ENCODE results near the gene RASGRF1. TPM values are rescaled to one million over a fixed set of nuclear protein-coding genes. Genes with fewer than 3 reads are reported as not detected.
A peak's percentile ranks its signal among the peaks of the same experiment; 100 is the strongest.

RASGRF1 gene
- polyA plus RNA-seq, 1 donor from 2014 or later, result 2.4 TPM

DNA sequence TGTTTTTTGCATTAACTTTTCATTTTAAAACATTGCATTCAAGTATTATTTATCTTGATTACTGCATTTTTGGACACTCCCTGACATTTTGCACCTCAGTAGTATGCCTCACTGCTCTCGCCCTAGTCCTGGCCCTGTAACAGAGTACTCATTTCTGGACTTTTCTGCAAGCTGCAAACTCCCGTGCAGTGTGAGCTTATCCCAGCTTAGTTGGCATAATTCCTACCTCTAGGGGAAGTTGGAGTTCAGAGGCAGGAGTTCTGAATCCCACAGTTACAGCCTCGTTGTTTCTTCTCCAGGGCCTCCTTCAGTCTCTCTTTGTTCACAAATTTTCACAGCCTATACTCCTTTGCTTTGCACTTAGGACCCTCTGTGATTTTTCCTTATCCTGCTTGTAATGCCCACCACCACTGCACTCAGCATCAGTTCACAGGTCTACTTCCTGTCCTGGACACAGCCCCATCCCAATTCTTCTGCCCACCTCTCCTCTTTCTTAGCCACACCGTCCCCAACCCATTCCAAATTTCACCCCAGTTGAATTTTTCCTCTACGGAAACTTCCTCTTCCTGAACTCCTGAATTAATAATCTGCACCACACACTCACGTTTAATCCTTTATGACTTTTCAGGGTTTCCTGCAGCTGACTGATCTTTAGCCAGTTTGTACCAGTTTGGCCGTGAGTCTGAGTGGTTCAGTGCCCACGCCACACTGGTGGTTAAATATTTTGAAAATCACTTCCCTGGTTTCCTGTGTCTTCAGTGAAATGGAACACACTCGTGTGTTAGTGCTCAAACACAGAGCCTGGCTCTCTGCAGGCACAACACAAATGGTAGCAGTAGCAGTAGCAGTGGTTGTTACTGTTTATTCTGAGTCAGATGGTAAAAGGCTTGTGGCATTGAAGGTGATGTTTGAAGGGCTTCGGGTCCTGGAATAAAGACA lies 139.4 kb downstream of the RASGRF1 start:
- peaks cover 2% of the 10 kb centered on the region for H3K27me3 Mint-ChIP-seq
- peaks cover 10 to 22% (median 15%) of the 10 kb centered on the region in 3 donors for H3K4me1 Mint-ChIP-seq
- H3K27ac Mint-ChIP-seq, result peak overlapping the region in 1 of 3 donors; percentile 3
- H3K4me3 Mint-ChIP-seq, result peak overlapping the region; percentile 18 to 63 (median 55)
- no peaks in the 10 kb centered on the region for H3K9me3 Mint-ChIP-seq
- H3K36me3 Mint-ChIP-seq, result no peaks in the 10 kb centered on the region

DNA sequence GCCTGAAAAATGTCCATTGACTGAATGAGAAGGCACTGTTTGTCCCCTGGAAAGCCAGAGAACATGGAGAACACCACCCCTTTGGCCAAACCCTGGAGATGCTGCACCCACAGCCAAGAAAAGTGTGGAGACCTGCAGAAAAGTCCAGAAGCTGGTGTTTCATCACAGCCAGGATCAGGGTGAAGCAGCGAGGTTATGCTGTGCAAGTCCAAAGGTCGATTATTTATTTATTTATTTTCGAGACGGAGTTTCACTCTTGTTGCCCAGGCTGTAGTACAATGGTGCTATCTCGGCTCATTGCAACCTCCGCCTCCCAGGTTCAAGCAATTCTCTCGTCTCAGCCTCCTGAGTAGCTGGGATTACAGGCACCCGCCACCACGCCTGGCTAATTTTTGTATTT lies 140.2 kb downstream of the RASGRF1 start:
- H3K27me3 Mint-ChIP-seq, result peaks cover 2% of the 10 kb centered on the region
- peaks cover 10 to 22% (median 15%) of the 10 kb centered on the region in 3 donors for H3K4me1 Mint-ChIP-seq
- H3K27ac Mint-ChIP-seq, result peak overlapping the region in 1 of 3 donors; percentile 2
- H3K9me3 Mint-ChIP-seq, result no peaks in the 10 kb centered on the region
- H3K4me3 Mint-ChIP-seq, result peak overlapping the region in 1 of 4 donors; percentile 18
- H3K36me3 Mint-ChIP-seq, result no peaks in the 10 kb centered on the region

DNA sequence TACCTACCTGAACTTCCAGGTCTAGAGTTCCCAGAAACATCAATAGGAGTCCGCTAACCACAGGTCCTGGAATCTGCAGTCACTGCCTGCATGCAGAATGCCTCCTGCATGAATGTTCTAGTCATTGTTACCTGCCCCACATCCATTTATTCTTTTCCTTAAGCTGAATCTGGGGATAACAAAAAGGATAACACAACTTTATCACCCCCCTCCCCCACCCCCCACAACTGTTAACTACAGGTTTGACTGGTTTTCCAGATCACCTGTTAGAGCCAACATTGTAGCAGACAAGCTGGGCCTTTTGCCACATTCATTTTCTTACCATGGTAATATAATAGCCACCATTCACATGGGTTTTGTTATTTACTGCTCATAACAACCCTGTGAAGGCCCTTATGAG lies 141.1 kb downstream of the RASGRF1 start:
- Mint-ChIP-seq H3K27me3 (peaks cover 2% of the 10 kb centered on the region), H3K36me3 (no peaks in the 10 kb centered on the region), H3K9me3 (no peaks in the 10 kb centered on the region), H3K4me1 (peaks cover 10 to 22% (median 15%) of the 10 kb centered on the region in 3 donors), H3K27ac (peak overlapping the region in 1 of 3 donors; percentile 2), H3K4me3 (no peak overlapping the region)

DNA sequence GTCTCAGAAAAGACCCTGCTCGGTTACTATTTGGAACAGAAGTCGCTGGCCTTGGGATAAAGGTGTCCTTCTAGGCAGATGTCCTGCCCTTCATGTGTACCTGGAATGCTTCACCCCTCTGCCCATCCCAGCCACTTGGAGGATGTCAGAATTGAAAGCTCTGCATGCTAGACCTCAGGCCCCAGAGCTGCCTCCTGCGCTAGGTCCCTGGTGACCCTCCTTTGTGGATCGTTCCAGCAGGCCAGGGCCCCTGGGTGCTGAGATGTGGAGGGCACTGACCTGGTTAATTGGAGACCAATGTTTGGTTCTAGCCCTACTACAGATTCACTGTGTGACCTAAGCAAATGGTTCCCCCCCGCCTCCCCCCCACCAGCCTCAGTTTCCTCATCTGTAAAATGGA lies 143.1 kb downstream of the RASGRF1 start:
- peak overlapping the region in 1 of 3 donors; percentile 52 for H3K27ac Mint-ChIP-seq
- H3K36me3 Mint-ChIP-seq, result no peaks in the 10 kb centered on the region
- peaks cover 19 to 28% (median 20%) of the 10 kb centered on the region in 3 donors for H3K4me1 Mint-ChIP-seq
- peak overlapping the region in 2 of 4 donors; percentile 25 to 80 for H3K4me3 Mint-ChIP-seq
- no peaks in the 10 kb centered on the region for H3K9me3 Mint-ChIP-seq
- peaks cover 2% of the 10 kb centered on the region for H3K27me3 Mint-ChIP-seq

DNA sequence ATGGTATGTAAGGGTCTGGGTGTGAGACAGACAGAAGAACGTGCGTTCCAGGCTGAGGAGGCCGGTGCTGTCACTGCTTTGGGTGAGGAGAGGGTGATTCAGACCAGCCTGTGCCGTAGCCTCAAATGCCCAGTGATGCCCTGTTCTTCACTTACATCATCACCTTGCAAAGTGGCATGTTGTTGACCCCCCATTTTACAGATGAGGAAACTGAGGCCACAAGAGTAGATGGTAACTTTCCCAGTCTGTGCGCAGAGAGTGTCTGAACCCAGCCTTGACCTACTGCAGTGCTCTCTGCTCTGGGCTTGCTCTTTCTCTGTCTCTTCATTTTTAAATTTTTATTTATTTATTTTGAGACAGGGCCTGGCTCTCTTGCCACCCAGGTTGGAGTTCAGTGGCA lies 144.1 kb downstream of the RASGRF1 start:
- no peaks in the 10 kb centered on the region for H3K9me3 Mint-ChIP-seq
- H3K36me3 Mint-ChIP-seq, result no peaks in the 10 kb centered on the region
- no peaks in the 10 kb centered on the region for H3K27me3 Mint-ChIP-seq
- peaks cover 18 to 25% (median 19%) of the 10 kb centered on the region in 3 donors for H3K4me1 Mint-ChIP-seq
- peak overlapping the region in 2 of 4 donors; percentile 77 to 80 for H3K4me3 Mint-ChIP-seq
- H3K27ac Mint-ChIP-seq, result peak overlapping the region in 2 of 3 donors; percentile 16 to 66

DNA sequence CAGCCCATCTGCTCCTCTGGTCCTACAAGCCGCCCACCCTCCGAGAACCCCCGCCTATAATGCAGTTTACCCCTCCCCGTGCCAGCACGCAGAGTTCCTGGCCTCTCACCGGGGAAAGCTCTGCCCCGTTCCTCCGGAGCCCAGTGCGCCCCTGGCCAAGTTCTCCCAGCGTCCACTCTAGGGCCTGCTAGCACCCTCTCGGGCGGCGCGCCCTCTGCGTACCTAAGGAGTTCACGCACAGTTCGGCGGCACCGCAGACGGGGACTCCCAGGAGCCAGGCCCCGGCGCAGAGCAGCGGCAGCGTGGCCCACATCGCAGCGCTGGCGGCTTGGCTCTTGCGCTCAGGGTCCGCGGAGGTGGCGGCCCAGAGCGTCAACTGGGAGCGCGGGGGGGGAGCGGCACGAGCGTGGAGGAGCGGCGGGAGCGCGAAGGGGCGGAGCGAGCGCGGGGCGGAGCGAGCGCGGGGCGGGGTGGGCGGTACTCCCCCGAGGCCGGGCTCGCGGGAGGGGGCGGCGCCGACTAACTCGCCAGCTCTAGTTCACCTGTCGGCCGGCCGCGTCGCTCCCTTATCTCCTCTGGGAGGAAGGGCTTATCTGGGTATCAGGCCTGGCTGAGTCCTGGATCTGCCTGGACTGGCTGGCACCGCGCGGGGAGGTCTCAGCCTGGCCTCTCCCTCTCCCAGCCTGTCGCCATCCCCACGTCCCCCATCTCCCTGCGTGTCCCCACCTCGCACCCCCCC lies 145.7 kb downstream of the RASGRF1 start, which contains the start of gene CTSH:
TSS of gene CTSH (minus strand) at position 378 of the 739 bp plus-strand sequence. CDS start at position 313, 65 bp downstream.
- Mint-ChIP-seq H3K9me3 (no peaks in the 10 kb centered on the region), H3K27me3 (no peaks in the 10 kb centered on the region), H3K4me3 (peak within 1 kb of the TSS; percentile 94 to 96 (median 96)), H3K4me1 (peaks cover 12 to 20% (median 18%) of the 10 kb centered on the region in 3 donors), H3K36me3 (peaks cover 1% of the 10 kb centered on the region), H3K27ac (peak within 1 kb of the TSS; percentile 93 to 98 (median 96))

DNA sequence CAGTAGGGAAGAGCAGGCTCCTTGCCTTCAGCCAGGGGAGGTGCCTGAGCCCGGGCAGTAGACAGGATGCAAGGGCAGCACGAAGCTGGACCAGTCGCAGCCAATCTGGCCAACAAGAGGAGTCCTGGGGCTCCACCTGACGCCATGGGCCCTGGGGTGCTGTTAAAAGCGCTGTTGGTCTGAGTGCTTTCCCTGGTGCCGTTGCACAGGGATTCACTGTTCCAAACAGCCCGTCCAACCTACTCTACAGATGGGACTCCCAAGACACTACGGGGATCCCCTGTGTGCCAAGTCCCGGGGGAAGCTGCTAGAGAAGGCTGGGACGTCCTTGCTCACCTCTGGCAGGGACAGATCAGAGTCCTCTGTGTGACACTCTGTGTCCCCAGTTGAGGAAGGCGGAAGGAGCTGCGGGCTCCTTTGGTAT lies 146.4 kb downstream of the RASGRF1 start:
- Mint-ChIP-seq H3K27ac (peak overlapping the region; percentile 93 to 98 (median 96)), H3K4me1 (peaks cover 14 to 20% (median 19%) of the 10 kb centered on the region in 3 donors)

DNA sequence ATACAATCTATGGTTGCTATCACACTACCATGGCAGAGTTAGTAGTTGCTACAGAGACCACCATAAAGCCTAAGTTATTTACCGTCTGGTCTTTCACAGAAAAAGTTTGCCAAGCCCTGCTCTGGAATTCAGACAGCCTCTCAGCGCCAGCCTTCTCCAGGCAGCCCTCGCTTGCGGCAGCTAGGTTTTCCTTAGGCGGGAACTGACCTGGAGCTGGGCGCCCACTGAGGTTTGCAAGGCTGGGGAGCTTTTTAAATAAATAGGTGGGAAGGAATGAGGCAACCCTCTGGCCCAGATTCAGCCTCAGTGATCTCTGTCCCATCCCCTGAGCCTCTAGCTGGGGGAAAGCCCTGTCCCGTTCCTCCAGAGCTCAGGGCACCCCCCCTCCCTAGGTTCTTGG lies 146.9 kb downstream of the RASGRF1 start:
- Mint-ChIP-seq H3K36me3 (peaks cover 3% of the 10 kb centered on the region), H3K27me3 (no peaks in the 10 kb centered on the region)

More for the DNA sequence above, 146.4 kb downstream of the RASGRF1 start:
- Mint-ChIP-seq H3K27me3 (no peaks in the 10 kb centered on the region), H3K36me3 (peaks cover 2% of the 10 kb centered on the region), H3K4me3 (peak overlapping the region; percentile 94 to 96 (median 96)), H3K9me3 (no peaks in the 10 kb centered on the region)

DNA sequence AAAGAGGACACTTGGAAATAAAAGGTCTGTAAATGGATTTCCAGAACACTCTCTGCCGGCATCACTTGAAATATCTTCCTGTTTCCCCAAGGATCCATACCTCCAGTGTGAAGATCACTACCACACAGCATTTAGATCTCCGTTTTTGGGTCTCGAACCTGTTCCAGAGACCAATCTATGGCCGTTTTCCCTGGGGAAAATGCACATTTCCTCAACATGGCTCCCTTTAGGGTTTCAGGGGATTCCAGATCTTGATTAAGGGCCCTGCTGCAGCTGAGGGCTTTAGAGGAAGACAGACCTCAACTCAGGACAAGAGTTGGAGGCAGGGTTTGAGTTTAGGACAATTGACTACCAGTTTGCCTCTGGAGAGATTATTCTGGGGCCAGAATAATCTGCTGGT lies 147.8 kb downstream of the RASGRF1 start:
- Mint-ChIP-seq H3K4me1 (peaks cover 25 to 29% (median 26%) of the 10 kb centered on the region in 3 donors), H3K27me3 (no peaks in the 10 kb centered on the region), H3K9me3 (peaks cover 0 to 2% (median 0%) of the 10 kb centered on the region in 3 donors), H3K4me3 (peak overlapping the region; percentile 94 to 96 (median 96)), H3K27ac (peak overlapping the region; percentile 93 to 98 (median 96)), H3K36me3 (peaks cover 8% of the 10 kb centered on the region)

More for the DNA sequence above, 146.9 kb downstream of the RASGRF1 start:
- H3K9me3 Mint-ChIP-seq, result no peaks in the 10 kb centered on the region
- H3K4me3 Mint-ChIP-seq, result peak overlapping the region; percentile 94 to 96 (median 96)
- H3K4me1 Mint-ChIP-seq, result peaks cover 19 to 24% (median 20%) of the 10 kb centered on the region in 3 donors
- peak overlapping the region; percentile 93 to 98 (median 96) for H3K27ac Mint-ChIP-seq

DNA sequence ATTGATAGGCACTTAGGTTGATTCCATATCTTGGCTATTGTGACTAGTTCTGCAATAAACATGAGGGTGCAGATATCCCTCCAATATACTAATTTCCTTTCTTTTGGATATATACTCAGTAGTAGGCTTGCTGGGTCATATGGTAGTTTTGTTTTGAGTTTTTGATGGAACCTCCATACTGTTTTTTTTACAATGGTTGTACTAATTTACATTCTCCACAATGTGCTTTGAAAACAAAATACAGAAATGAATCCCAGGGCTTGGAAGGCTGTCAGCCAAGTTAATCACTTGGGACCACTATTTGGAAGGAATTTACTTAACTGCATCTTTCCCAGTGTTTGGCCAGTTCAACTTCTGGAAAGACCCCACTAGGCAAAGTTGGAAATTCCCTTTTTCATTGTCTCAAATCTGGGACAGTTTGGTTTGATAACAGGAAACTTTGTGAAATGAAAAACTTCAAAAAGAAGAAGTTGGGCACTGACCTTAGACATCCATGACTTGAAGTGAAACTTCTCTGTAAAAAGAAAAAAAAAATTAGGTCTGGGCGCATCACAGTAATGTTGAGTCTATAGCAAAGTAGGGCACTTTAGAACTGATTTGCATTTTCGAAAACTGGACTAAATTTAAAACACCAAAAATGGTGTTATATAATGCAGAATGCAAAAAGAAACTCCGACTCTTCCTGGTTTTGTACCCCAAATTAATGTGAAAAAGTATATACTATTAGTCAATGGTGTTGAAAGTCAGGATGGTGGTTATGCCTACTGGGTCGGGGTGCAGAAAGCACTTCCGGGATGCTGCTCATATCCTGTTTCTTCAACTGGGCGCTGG lies 151.7 kb downstream of the RASGRF1 start:
- H3K27me3 Mint-ChIP-seq, result no peaks in the 10 kb centered on the region
- peaks cover 15% of the 10 kb centered on the region for H3K36me3 Mint-ChIP-seq
- H3K4me3 Mint-ChIP-seq, result peak overlapping the region; percentile 71 to 92 (median 90)
- H3K9me3 Mint-ChIP-seq, result peaks cover 0 to 2% (median 0%) of the 10 kb centered on the region in 3 donors
- H3K4me1 Mint-ChIP-seq, result peaks cover 35 to 48% (median 42%) of the 10 kb centered on the region in 3 donors
- H3K27ac Mint-ChIP-seq, result peak overlapping the region; percentile 94 to 97 (median 96)

DNA sequence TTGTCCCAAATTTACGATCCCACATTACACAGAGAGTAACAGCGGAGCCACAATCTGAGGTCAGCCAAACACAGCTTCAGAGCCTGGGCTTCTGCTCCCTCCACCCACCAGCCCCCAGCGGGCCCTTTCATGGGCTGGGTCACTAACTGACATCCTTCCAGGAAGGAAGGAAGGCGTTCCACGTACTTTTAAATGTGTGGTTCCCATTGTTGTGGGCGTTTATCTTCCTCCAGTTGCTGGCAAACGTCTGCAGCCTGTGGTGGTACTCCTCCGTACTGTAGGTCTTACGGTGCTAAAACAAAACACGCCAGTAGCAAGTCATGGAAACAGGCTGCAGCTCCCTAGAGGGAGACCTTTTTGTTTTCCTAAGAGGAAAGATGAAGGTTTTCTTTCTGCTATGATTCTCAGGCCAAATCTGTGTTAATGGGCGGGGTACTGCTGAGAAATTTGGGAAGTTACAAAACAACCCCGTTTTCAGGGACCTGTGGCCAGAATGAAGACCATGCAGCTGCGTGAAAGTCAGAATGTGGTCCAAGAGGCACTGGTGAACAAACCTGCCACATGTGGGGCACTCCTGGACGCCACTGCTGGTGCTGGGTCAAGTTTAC lies 153.3 kb downstream of the RASGRF1 start:
- peaks cover 15% of the 10 kb centered on the region for H3K36me3 Mint-ChIP-seq
- peak overlapping the region; percentile 12 to 89 (median 44) for H3K4me3 Mint-ChIP-seq
- no peaks in the 10 kb centered on the region for H3K27me3 Mint-ChIP-seq
- H3K9me3 Mint-ChIP-seq, result peaks cover 0 to 2% (median 0%) of the 10 kb centered on the region in 3 donors
- peaks cover 23 to 39% (median 33%) of the 10 kb centered on the region in 3 donors for H3K4me1 Mint-ChIP-seq
- peak overlapping the region; percentile 47 to 97 (median 96) for H3K27ac Mint-ChIP-seq

DNA sequence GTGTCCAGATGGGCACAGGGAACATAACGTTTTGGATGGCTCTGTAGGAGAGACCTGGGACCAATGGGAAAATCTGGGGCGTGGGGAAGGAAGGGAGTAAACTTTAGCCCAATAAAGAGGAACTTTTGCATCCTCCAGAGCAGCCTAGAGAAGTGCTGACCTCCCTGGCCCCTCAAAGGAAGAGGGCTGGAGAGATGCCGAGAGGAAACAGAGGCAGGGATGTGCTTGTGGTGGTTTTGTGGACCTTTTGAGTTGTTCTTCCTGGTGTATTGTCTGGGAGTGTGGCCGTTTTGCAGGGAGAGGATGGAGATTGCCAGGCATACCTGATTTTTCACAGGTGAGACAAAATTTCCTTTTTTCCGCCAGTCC lies 155.9 kb downstream of the RASGRF1 start:
- H3K9me3 Mint-ChIP-seq, result peaks cover 0 to 2% (median 0%) of the 10 kb centered on the region in 3 donors
- peaks cover 23 to 30% (median 23%) of the 10 kb centered on the region in 3 donors for H3K4me1 Mint-ChIP-seq
- H3K4me3 Mint-ChIP-seq, result peak overlapping the region in 2 of 4 donors; percentile 39 to 46
- H3K27ac Mint-ChIP-seq, result peak overlapping the region in 1 of 3 donors; percentile 78
- peaks cover 12% of the 10 kb centered on the region for H3K36me3 Mint-ChIP-seq
- no peaks in the 10 kb centered on the region for H3K27me3 Mint-ChIP-seq

DNA sequence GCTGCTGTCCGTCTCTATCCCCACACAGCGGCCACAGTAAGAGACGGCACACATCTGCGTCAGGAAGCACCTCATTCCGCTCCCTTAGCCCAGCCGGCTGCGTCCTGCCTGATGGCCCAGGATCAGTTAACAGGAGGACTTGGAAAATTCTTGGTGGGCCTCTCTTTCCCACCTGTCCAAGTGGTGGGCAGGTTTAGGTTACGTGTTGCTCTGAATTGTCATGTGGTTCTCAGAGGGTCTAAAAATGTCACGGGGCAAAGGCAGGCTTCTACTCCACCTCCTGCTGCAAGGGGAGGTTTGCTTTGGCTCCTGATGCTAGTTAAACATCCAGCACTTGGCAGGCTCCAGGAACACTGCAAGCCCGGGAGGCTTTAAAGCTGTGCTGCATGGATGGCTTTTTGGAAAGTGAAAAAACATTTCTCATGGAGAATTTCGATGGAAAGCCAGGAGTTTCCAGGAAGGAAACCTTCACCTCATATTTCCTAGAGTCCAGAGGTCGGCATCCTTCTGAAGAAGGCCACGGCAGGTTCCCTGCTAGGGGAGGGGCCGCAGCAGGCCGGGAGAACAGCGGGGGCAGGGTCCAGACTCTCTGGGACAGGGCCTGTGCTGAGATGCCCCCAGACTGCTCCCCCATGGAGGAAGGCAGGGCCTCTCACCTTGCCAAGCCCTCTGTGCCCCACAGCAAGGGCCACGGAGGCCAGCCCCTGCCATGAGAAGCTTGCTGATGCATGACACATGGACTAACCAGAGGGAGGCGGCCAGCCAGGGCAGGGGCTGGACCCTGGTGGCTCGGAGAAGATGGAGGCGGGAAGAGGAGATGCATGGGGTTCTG lies 156.5 kb downstream of the RASGRF1 start:
- peaks cover 19 to 30% (median 23%) of the 10 kb centered on the region in 3 donors for H3K4me1 Mint-ChIP-seq
- peaks cover 0 to 2% (median 0%) of the 10 kb centered on the region in 3 donors for H3K9me3 Mint-ChIP-seq
- peak overlapping the region in 2 of 3 donors; percentile 60 to 78 for H3K27ac Mint-ChIP-seq
- H3K27me3 Mint-ChIP-seq, result no peaks in the 10 kb centered on the region
- H3K4me3 Mint-ChIP-seq, result peak overlapping the region in 2 of 4 donors; percentile 54 to 56
- H3K36me3 Mint-ChIP-seq, result peaks cover 12% of the 10 kb centered on the region
